ENCODE data around the gene CA10.

The CA10 gene

GRCh38 chr17:51630101-51630671 is 528.3 kb downstream of the CA10 start:
- DNase-seq = no peak

DNA sequence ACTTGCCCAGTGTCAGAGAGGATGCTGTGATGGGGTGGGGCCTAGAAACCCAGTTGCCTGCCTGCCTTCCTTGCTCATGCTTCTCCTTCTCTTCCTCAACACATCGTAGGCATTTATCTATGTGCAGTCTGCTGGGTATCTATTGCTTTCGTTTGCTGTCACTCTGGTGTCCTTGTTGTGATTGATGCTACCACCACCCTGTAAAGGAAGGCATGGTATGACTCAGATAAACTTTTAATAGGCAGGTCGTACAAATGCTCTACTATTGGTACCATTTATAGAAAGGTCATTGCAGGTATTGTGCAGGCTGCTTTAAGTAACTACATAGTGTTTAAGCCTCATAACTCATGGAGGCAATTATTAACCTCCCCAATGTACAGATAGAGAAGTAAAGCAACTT is 529.3 kb downstream of the CA10 start:
- no peak for DNase-seq

DNA sequence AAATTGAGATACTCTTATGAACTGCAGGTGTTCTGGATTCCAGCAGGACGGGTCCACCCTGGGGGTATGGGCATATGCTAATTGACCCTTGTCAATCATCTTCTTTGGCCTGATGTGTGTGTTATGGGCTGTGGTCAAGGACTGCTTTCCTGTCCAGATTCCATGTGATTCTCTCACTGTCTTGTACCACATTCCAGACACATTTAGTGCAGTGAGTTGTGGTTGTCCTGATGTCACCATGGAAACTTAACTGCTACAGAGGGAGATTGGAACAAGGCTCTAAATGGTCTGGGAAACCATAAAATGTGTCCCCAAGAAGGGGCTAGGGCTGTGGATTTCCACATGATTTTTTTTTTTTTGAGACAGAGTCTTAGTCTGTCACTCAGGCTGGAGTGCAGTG is 530.7 kb downstream of the CA10 start:
- DNase-seq = no peak

- no peak for DNase-seq
Observed at GRCh38 chr17:51618476-51618875, 540.0 kb downstream of the CA10 start.

DNA sequence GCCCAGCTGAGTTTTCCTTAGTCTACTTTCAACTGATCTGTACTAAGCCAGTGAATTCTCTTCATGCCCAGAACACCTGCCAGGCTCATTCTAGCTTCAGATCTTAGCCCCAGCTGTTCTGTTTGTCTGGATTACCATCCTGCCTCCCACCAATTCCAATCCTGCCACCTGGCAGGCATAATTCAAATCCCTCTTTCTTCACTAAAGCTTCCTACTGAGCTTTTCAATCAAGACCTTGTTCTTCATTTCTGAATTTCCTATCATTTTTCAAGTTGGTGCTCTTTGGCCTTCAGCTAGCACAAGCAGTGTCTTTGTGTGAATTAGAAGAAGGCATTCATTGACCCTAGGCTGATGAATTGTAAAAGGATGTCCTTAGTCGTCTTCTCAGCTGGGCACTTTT is 540.5 kb downstream of the CA10 start:
- DNase-seq = no peak

DNA sequence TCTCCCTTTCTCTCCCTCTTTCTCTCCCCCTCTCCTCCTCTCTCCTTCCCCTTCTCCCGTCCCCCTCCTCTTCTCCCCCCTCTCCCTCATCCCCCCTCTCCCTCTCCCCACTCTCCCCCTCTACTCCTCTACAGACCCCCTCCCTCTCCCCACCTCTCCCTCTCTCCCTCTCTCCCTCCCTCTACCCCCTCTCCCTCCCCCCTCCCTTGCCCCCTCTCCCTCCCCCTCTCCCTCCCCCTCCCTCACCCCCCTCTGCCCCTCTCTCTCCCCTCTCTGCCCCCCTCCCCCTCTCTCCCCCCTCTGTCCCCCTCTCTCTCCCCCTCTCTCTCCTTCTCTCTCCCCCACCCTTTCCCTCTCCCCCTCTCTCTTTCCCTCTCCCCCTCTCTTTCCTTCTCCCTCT is 545.3 kb downstream of the CA10 start:
- no peak for DNase-seq

GRCh38 chr17:51612692-51613091 is 545.8 kb downstream of the CA10 start:
- no peak for DNase-seq

- no peak for DNase-seq
Observed at GRCh38 chr17:51611585-51611984, 546.9 kb downstream of the CA10 start.

DNA sequence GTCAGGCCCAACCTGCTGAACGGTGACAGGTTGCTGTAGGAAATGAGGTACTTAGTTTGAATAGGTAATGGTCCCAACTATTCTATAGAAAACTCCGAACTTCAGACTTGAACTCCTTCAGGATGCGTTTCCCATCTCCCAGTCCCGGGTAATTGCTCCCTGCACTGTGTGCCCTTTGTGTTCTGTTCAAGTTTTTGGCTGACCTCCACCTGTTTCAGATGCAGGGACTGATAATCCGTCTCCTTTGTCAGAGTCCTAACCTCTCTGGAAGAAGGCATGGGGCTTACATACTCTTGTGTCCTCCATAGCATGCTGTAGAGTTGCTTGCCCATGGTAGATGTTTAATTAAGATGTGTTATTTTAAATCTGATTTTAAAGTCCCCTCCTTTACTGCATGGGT is 547.7 kb downstream of the CA10 start:
- no peak for DNase-seq

- no peak for DNase-seq
Observed at GRCh38 chr17:51610155-51610554, 548.4 kb downstream of the CA10 start.

DNA sequence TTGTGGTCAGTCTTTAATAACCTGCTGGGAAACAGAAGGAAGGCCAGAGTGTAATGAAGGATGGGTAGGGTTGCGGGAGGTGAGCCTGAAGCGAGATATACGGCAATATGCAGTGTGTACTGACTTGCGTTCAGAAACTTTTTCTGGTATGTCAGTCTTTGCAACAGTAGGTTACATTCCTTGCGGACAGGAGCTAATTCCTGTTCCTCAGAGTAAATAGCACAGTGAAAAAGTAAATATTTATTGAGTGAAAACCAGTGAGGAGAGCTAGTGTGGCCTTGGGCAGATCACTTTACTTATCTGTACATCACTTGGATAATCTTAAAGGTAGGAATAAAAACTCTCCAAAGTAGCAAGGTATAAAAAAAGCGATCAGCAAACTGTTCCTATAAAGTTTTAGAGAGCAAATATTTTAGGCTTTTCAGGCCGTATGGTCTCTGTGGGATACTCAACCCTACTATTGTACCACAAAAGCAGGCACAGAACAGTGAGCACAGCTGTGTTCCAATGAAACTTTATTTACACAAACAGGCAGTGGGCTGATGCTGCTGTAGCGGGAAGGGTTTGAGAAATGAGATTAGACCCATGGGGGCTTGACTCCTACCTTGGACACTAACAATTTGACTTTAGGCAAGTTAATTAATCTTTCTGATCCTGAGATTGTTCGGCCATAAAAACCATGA is 550.1 kb downstream of the CA10 start:
- no peak for DNase-seq

GRCh38 chr17:51607512-51607911 is 551.0 kb downstream of the CA10 start:
- DNase-seq = no peak

GRCh38 chr17:51604299-51605020 is 554.1 kb downstream of the CA10 start:
- no peak for DNase-seq

- no peak for DNase-seq
Observed at GRCh38 chr17:51601622-51602261, 556.8 kb downstream of the CA10 start.

- no peak for DNase-seq
Observed at GRCh38 chr17:51598824-51599223, 559.7 kb downstream of the CA10 start.

DNA sequence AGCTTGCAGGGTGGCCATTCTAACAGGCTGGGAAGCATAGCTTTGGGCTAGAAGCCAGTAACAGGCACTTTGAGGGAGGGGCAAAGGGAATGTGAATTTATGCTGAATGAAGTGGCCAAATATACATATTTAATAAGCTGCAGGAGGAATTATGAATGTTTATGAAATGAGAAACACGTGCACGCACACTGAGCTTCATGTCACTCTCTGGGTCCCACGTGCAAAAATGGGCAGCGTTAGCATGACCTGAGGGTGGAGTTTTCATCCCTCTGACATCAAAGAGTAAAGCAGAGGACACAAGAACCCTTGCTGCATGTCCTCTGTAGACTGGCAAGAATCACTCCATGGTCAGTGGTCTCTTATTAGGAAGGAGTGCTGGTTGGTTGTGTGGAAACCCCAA is 561.2 kb downstream of the CA10 start:
- no peak for DNase-seq

GRCh38 chr17:51595826-51596398 is 562.6 kb downstream of the CA10 start:
- no peak for DNase-seq

- no peak for DNase-seq
Observed at GRCh38 chr17:51590071-51590656, 568.4 kb downstream of the CA10 start.

- DNase-seq = no peak
Observed at GRCh38 chr17:51588063-51588462, 570.5 kb downstream of the CA10 start.

- no peak for DNase-seq
Observed at GRCh38 chr17:51587516-51587915, 571.0 kb downstream of the CA10 start.

GRCh38 chr17:51585514-51586104 is 572.9 kb downstream of the CA10 start:
- peak; percentile 2 for DNase-seq

GRCh38 chr17:51580869-51581268 is 577.6 kb downstream of the CA10 start:
- no peak for DNase-seq

Data from stimulated activated CD4-positive, alpha-beta T cell treated with anti-CD3 and anti-CD28 coated beads, Interleukin-1b, Interleukin-23, amount 100 ng/mL, for 48 hours (primary cell).